GM23248 (cell line): ENCODE data around the gene GBGT1.

Source experiments
- EZH2 ChIP-seq: fragments of 200-600 bp; sonication (generic); IDR thresholded peaks from 2 replicates; pipeline ENCODE4 v1.6.1; 2018; ENCODE audit warnings: antibody characterized with exemption, mild to moderate bottlenecking; ENCODE audit not compliant: insufficient read depth, poor library complexity, severe bottlenecking
- EZH2phosphoT487 ChIP-seq: fragments of 200-600 bp; sonication (generic); IDR thresholded peaks from 2 replicates; pipeline ENCODE4 v1.6.1; 2018; ENCODE audit warnings: antibody characterized with exemption, moderate library complexity, mild to moderate bottlenecking, low read depth; ENCODE audit not compliant: insufficient read depth

GRCh38 chr9:133128152-133128551, 35.6 kb downstream of the GBGT1 start:
- TF ChIP-seq EZH2 (no peak), EZH2phosphoT487 (no peak)
